H9 (cell line): ENCODE data around the gene ITLN1. TPM values are rescaled to one million over a fixed set of nuclear protein-coding genes. Genes with fewer than 3 reads are reported as not detected.
A peak's percentile ranks its signal among the peaks of the same experiment; 100 is the strongest.
"Not testable (repeated sequence)": the region's sequence is repeated elsewhere in the genome, so short reads cannot be mapped to it uniquely, and the experiment has no call there.

Experiments used
- DNase-seq: peaks from one replicate; pipeline ENCODE4 v3.0.0-alpha.2; 2017
- H2AFZ ChIP-seq: one replicate; pipeline ENCODE4 v1.6.1; 2013; ENCODE audit warnings: mild to moderate bottlenecking, low read length, control low read depth, moderate library complexity
- H2AK5ac ChIP-seq: 2 replicates; pipeline ENCODE4 v1.6.1; 2013; ENCODE audit warnings: low read length, control low read depth, mixed read lengths; ENCODE audit not compliant: insufficient read length
- H2BK120ac ChIP-seq: one replicate; pipeline ENCODE4 v1.6.1; 2013; ENCODE audit warnings: low read depth, mild to moderate bottlenecking, low read length, control low read depth, inconsistent platforms; ENCODE audit not compliant: poor library complexity, severe bottlenecking
- H2BK12ac ChIP-seq: 2 replicates; pipeline ENCODE4 v1.6.1; 2013; ENCODE audit warnings: low read length, control low read depth, mixed read lengths, low read depth; ENCODE audit not compliant: insufficient read length
- H2BK15ac ChIP-seq: 2 replicates; pipeline ENCODE4 v1.6.1; 2013; ENCODE audit warnings: low read depth, low read length, control low read depth
- H2BK20ac ChIP-seq: one replicate; pipeline ENCODE4 v1.6.1; 2013; ENCODE audit warnings: low read depth, mild to moderate bottlenecking, low read length, control low read depth, inconsistent platforms; ENCODE audit not compliant: poor library complexity, severe bottlenecking
- H2BK5ac ChIP-seq: 2 replicates; pipeline ENCODE4 v1.6.1; 2013; ENCODE audit warnings: low read length, control low read depth, mixed read lengths; ENCODE audit not compliant: insufficient read length
- H3K14ac ChIP-seq: 2 replicates; pipeline ENCODE4 v1.6.1; 2013; ENCODE audit warnings: low read length, control low read depth; ENCODE audit not compliant: insufficient read depth
- H3K18ac ChIP-seq: 2 replicates; pipeline ENCODE4 v1.6.1; 2013; ENCODE audit warnings: low read depth, mild to moderate bottlenecking, mixed read lengths, low read length, control low read depth; ENCODE audit not compliant: insufficient read length
- H3K23ac ChIP-seq: 2 replicates; pipeline ENCODE4 v1.6.1; 2013; ENCODE audit warnings: low read length, control low read depth, mixed read lengths, low read depth; ENCODE audit not compliant: insufficient read length
- H3K23me2 ChIP-seq: 2 replicates; pipeline ENCODE4 v1.6.1; 2013; ENCODE audit warnings: low read depth, mild to moderate bottlenecking, mixed read lengths, low read length, control low read depth; ENCODE audit not compliant: insufficient read length, poor library complexity, severe bottlenecking
- H3K27ac ChIP-seq: 2 replicates; pipeline ENCODE4 v1.5.1; 2013; ENCODE audit warnings: low read length, control low read depth, mixed read lengths, low read depth; ENCODE audit not compliant: insufficient read length
- H3K27me3 ChIP-seq: 2 replicates; pipeline ENCODE4 v1.6.1; 2013; ENCODE audit warnings: low read length, control low read depth, inconsistent platforms; ENCODE audit not compliant: insufficient read depth
- H3K4ac ChIP-seq: 2 replicates; pipeline ENCODE4 v1.6.1; 2013; ENCODE audit warnings: low read depth, mild to moderate bottlenecking, control low read depth, inconsistent platforms, low read length, moderate library complexity
- H3K4me1 ChIP-seq: 2 replicates; pipeline ENCODE4 v1.6.1; 2013; ENCODE audit warnings: low read length, control low read depth, inconsistent platforms; ENCODE audit not compliant: insufficient read depth
- H3K4me2 ChIP-seq: 2 replicates; pipeline ENCODE4 v1.6.1; 2013; ENCODE audit warnings: low read length, control low read depth, mixed read lengths; ENCODE audit not compliant: insufficient read length, insufficient read depth
- H3K56ac ChIP-seq: 2 replicates; pipeline ENCODE4 v1.6.1; 2013; ENCODE audit warnings: low read depth, mild to moderate bottlenecking, mixed read lengths, low read length, control low read depth; ENCODE audit not compliant: insufficient read length
- H3K79me1 ChIP-seq: 2 replicates; pipeline ENCODE4 v1.6.1; 2013; ENCODE audit warnings: low read depth, mild to moderate bottlenecking, moderate library complexity, low read length, control low read depth, inconsistent platforms; ENCODE audit not compliant: insufficient read depth, poor library complexity, severe bottlenecking
- H3K79me2 ChIP-seq: 2 replicates; pipeline ENCODE4 v1.6.1; 2013; ENCODE audit warnings: low read length, control low read depth, inconsistent platforms; ENCODE audit not compliant: insufficient read depth
- H3K9ac ChIP-seq: 2 replicates; pipeline ENCODE4 v1.6.1; 2013; ENCODE audit warnings: low read length, control low read depth, mixed read lengths; ENCODE audit not compliant: insufficient read length; ENCODE audit errors: extremely low read depth
- H3K9me3 ChIP-seq: one replicate; pipeline ENCODE4 v1.6.1; 2013; ENCODE audit warnings: low read depth, low read length, inconsistent platforms; ENCODE audit not compliant: control insufficient read depth
- H3T11ph ChIP-seq: one replicate; pipeline ENCODE4 v1.6.1; 2013; ENCODE audit warnings: mild to moderate bottlenecking, low read length, control low read depth, inconsistent platforms
- H4K20me1 ChIP-seq: one replicate; pipeline ENCODE4 v1.6.1; 2013; ENCODE audit not compliant: control insufficient read depth, insufficient read length, insufficient read depth
- H4K5ac ChIP-seq: 2 replicates; pipeline ENCODE4 v1.6.1; 2013; ENCODE audit warnings: low read depth, mild to moderate bottlenecking, mixed read lengths, low read length, control low read depth; ENCODE audit not compliant: insufficient read length
- H4K8ac ChIP-seq: replicated peaks from 2 replicates; pipeline ENCODE4 v1.6.1; 2013; ENCODE audit warnings: low read length, control low read depth, mixed read lengths, low read depth; ENCODE audit not compliant: insufficient read length
- H4K91ac ChIP-seq: 2 replicates; pipeline ENCODE4 v1.6.1; 2013; ENCODE audit warnings: low read depth, mild to moderate bottlenecking, moderate library complexity, mixed read lengths, low read length, control low read depth; ENCODE audit not compliant: insufficient read length
- H3K27ac Mint-ChIP-seq, 3 experiments: 2 replicates in 2 of 3; 3 replicates in 1 of 3; pipeline ENCODE4 v1.8.0; 2020 to 2021; ENCODE audit warnings: mixed read lengths in 3 of 3, mild to moderate bottlenecking in 1 of 3, moderate library complexity in 1 of 3
- H3K27me3 Mint-ChIP-seq: 2 replicates; pipeline ENCODE4 v1.8.0; 2021; ENCODE audit warnings: low read depth, mild to moderate bottlenecking, moderate library complexity, mixed read lengths
- H3K36me3 Mint-ChIP-seq, 3 experiments: 2 replicates in 2 of 3; 3 replicates in 1 of 3; pipeline ENCODE4 v1.8.0; 2020 to 2021; ENCODE audit warnings: low read depth in 3 of 3, mixed read lengths in 3 of 3; ENCODE audit not compliant: insufficient read depth in 1 of 3
- H3K4me1 Mint-ChIP-seq, 2 experiments: 2 replicates each; pipeline ENCODE4 v1.8.0; 2020; ENCODE audit warnings: mixed read lengths in 2 of 2
- H3K4me3 Mint-ChIP-seq, 2 experiments: 2 replicates in 1 of 2; 3 replicates in 1 of 2; pipeline ENCODE4 v1.8.0; 2020 to 2021; ENCODE audit warnings: mild to moderate bottlenecking in 2 of 2, mixed read lengths in 2 of 2, moderate library complexity in 1 of 2
- H3K9me3 Mint-ChIP-seq, 2 experiments: 2 replicates in 1 of 2; 3 replicates in 1 of 2; pipeline ENCODE4 v1.8.0; 2020; ENCODE audit warnings: mild to moderate bottlenecking in 2 of 2, mixed read lengths in 2 of 2, moderate library complexity in 1 of 2
- CTCF ChIP-seq: fragments of 200-600 bp; sonication (generic); conservative IDR thresholded peaks from 3 replicates; pipeline ENCODE4 v1.8.0; 2021; ENCODE audit warnings: antibody characterized with exemption, mild to moderate bottlenecking
- WGBS: extraction: QIAGEN DNeasy Blood & Tissue Kit; methylation state at CpG from one replicate; pipeline ENCODE4 v1.1.7; 2013; ENCODE audit warnings: missing lambda C conversion rate, low lambda C conversion rate, mixed read lengths; ENCODE audit not compliant: insufficient read length; ENCODE audit errors: extremely low coverage; 5-methylcytosine and 5-hydroxymethylcytosine counted together
- total RNA-seq: library from RNA; stranded (reverse); gene quantifications from 2 replicates; pipeline ENCODE4 v1.2.1, GENCODE V29; 2021

Gene ITLN1
- total RNA-seq, 1 experiment from 2014 or later = not detected

GRCh38 chr1:160868141-160868540 is 16.8 kb downstream of the ITLN1 start:
- H4K91ac ChIP-seq = no peak overlapping the region
- no peak overlapping the region for H3T11ph ChIP-seq
- no peak overlapping the region for H3K4ac ChIP-seq
- no peaks in the 10 kb centered on the region for H3K4me1 ChIP-seq
- no peak overlapping the region for H3K9ac ChIP-seq
- no peaks in the 10 kb centered on the region for H4K20me1 ChIP-seq
- no peaks in the 10 kb centered on the region for H3K9me3 ChIP-seq
- H2BK5ac ChIP-seq = no peak overlapping the region
- H2AFZ ChIP-seq = no peak overlapping the region
- Mint-ChIP-seq H3K27me3 (peaks cover 3% of the 10 kb centered on the region; the same call in 1 of the 2 replicates), H3K4me1 (peaks cover 9% of the 10 kb centered on the region in 2 experiments), H3K4me3 (no peak overlapping the region), H3K9me3 (no peaks in the 10 kb centered on the region), H3K36me3 (no peaks in the 10 kb centered on the region), H3K27ac (no peak overlapping the region)
- TF ChIP-seq CTCF = no peak
- H2BK20ac ChIP-seq = no peak overlapping the region
- no peak for DNase-seq
- no peak overlapping the region for H2BK120ac ChIP-seq
- H3K18ac ChIP-seq = no peak overlapping the region
- H3K27ac ChIP-seq = no peak overlapping the region
- no peaks in the 10 kb centered on the region for H3K23me2 ChIP-seq
- no peaks in the 10 kb centered on the region for H3K79me1 ChIP-seq
- H2BK12ac ChIP-seq = no peak overlapping the region
- H3K23ac ChIP-seq = no peak overlapping the region
- no peak overlapping the region for H3K4me2 ChIP-seq
- no CpG with 5 or more reads among the region's 3 CpGs for WGBS
- no peaks in the 10 kb centered on the region for H3K79me2 ChIP-seq
- no peak overlapping the region for H2AK5ac ChIP-seq
- no peak overlapping the region for H3K56ac ChIP-seq
- no peak overlapping the region for H2BK15ac ChIP-seq
- H3K14ac ChIP-seq = no peak overlapping the region
- no peaks in the 10 kb centered on the region for H3K27me3 ChIP-seq
- no peak overlapping the region for H4K5ac ChIP-seq
- no peak overlapping the region for H4K8ac ChIP-seq

GRCh38 chr1:160867651-160868050 is 17.3 kb downstream of the ITLN1 start:
- not testable (repeated sequence) for H3K79me1 ChIP-seq, H3K4me3 Mint-ChIP-seq, DNase-seq, H2BK20ac ChIP-seq, H3K14ac ChIP-seq, H3K23me2 ChIP-seq, H2BK120ac ChIP-seq, H2AFZ ChIP-seq, H3K23ac ChIP-seq, H3K36me3 Mint-ChIP-seq, H2BK12ac ChIP-seq, H2BK15ac ChIP-seq, H4K5ac ChIP-seq, H3T11ph ChIP-seq, H3K9me3 Mint-ChIP-seq, H4K8ac ChIP-seq, H3K4ac ChIP-seq, H3K27ac ChIP-seq, H4K20me1 ChIP-seq, H4K91ac ChIP-seq, H2AK5ac ChIP-seq, H3K79me2 ChIP-seq, H3K4me1 ChIP-seq, H2BK5ac ChIP-seq, H3K27me3 ChIP-seq, H3K9ac ChIP-seq, H3K56ac ChIP-seq, H3K18ac ChIP-seq, H3K4me2 ChIP-seq, H3K9me3 ChIP-seq, H3K27me3 Mint-ChIP-seq
- WGBS = no CpG with 5 or more reads among the region's 4 CpGs
- H3K27ac Mint-ChIP-seq = peak overlapping the region in 1 of 3 experiments; percentile 47; a peak in 1 of 7 replicates
- peaks cover 9 to 12% of the 10 kb centered on the region in 2 experiments for H3K4me1 Mint-ChIP-seq
